C4-2B (cell line): ENCODE results near the gene GALNT14.
A peak's percentile ranks its signal among the peaks of the same experiment; 100 is the strongest.

ENCODE experiments used
- H3K27ac ChIP-seq: fragments of 450-650 bp; 2 replicates; pipeline ENCODE4 v1.5.1; 2017
- ZFX ChIP-seq: fragments of 450-650 bp; IDR thresholded peaks from 2 replicates; pipeline ENCODE4 v1.6.1; 2017
- TF ChIP-seq, protein P1 (sequence below): fragments of 450-650 bp; conservative IDR thresholded peaks from 2 replicates; pipeline ENCODE4 v1.5.1; 2017; ENCODE audit warnings: mild to moderate bottlenecking

Gene GALNT14

GRCh38 chr2:31166925-31167324, 28.7 kb upstream of the GALNT14 start:
- H3K27ac ChIP-seq, result no peak overlapping the region

DNA sequence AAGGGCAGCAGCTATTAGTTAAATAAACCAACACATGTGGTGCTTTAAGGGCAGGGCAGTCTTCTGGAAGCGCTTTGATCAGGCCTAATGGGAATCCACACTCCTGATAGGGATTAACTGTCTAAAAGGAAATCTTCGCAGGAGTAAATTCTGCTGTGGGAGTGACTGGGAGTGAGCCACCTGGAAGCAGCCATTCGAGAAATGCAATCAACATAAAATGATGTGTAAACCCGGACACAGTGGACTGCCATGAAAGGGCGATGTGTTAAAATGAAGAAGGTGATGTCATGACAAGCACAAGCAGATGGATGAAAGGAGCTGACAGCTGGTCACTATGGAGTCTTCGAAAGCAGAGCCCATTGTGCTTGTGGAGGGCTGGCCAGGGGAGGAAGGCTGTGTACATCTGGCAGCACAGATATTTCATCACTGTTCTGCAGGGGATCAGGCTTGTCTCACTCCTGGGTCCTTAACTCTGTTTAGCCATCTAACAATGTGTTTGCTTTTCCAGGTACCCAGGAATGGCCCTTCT, 24.8 kb upstream of the GALNT14 start:
- H3K27ac ChIP-seq, result no peak overlapping the region
- no peak for TF ChIP-seq ZFX
- TF ChIP-seq, protein P1, sequence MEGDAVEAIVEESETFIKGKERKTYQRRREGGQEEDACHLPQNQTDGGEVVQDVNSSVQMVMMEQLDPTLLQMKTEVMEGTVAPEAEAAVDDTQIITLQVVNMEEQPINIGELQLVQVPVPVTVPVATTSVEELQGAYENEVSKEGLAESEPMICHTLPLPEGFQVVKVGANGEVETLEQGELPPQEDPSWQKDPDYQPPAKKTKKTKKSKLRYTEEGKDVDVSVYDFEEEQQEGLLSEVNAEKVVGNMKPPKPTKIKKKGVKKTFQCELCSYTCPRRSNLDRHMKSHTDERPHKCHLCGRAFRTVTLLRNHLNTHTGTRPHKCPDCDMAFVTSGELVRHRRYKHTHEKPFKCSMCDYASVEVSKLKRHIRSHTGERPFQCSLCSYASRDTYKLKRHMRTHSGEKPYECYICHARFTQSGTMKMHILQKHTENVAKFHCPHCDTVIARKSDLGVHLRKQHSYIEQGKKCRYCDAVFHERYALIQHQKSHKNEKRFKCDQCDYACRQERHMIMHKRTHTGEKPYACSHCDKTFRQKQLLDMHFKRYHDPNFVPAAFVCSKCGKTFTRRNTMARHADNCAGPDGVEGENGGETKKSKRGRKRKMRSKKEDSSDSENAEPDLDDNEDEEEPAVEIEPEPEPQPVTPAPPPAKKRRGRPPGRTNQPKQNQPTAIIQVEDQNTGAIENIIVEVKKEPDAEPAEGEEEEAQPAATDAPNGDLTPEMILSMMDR, result no peak

More at GRCh38 chr2:31166925-31167324, 28.7 kb upstream of the GALNT14 start:
- TF ChIP-seq, protein P1, result no peak
- no peak for TF ChIP-seq ZFX

DNA sequence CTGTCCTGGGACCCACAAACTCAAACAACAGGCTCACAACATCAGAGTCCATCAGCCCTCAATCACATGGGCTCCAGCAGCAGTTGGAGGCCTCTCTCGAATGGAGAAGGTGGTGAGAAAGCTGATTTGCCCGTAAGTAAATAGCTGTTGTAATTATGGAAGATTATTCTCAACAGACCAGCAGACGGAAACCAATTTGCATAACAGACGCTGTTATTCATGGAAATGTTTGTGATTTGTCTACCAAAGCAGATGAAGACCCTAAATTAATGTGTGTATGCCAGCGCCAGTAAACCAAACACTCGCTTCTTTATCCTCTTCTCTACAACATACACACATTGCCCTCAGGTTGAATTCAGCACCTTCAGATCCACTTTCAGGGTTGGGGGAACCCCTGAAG, 23.4 kb upstream of the GALNT14 start:
- H3K27ac ChIP-seq, result no peak overlapping the region
- TF ChIP-seq, protein P1, result no peak
- TF ChIP-seq ZFX, result no peak

DNA sequence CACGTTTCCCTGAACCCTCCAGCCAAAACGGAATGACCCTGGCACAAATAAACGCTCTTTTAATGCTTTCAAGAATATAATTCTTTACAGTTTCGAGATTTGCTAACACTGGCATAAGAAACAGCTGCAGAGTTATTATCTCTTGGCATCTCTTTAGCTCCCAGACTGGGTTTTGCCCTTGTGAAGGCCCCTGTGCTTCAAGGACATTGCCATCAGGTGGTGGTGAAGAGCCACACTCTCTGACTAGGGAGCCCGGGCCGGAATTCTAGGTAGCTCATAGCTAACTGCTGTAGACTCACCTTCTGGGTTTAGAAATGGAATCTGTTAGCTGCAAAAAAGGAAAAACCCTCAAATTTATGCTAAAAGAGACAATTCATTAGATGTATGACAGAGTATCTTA, 13.3 kb upstream of the GALNT14 start:
- H3K27ac ChIP-seq, result no peak overlapping the region
- TF ChIP-seq ZFX, result no peak
- TF ChIP-seq, protein P1, result peak; percentile 33

- TF ChIP-seq ZFX, result no peak
- TF ChIP-seq, protein P1, result no peak
- H3K27ac ChIP-seq, result no peak overlapping the region
Measured at GRCh38 chr2:31150120-31150670, 12.0 kb upstream of the GALNT14 start.

DNA sequence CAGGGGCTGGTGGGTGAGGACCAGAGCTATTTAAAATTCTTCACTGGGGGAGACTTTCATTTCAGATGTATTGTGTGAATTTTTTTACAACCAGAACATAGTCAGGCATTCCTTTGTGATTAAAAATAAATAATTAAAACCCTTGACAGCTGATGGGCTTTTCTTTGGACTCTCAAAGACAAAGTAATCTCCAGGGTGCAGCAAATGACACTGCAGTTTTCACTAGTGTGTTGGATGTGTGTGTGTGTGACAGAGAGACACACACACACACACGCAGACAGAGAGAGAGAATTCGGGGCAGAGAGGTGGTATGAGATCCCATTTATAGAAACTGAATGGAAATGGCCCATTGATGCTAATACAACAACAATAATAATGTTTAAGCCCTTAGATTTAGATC, 10.3 kb upstream of the GALNT14 start:
- H3K27ac ChIP-seq, result no peak overlapping the region
- no peak for TF ChIP-seq ZFX
- TF ChIP-seq, protein P1, result no peak

- TF ChIP-seq, protein P1, result no peak
- H3K27ac ChIP-seq, result no peak overlapping the region
Measured at GRCh38 chr2:31147645-31148044, 9.4 kb upstream of the GALNT14 start.
